ENCODE measurements around the gene OR52E6. TPM values are rescaled to one million over a fixed set of nuclear protein-coding genes. Genes with fewer than 3 reads are reported as not detected.

OR52E6 gene
- not detected for total RNA-seq

GRCh38 chr11:5841797-5842196, at the start of gene OR52E6:
TSS of gene OR52E6 (minus strand) at chr11:5841897. CDS start at chr11:5841897, 0 bp downstream.
- no peak for DNase-seq (ENCODE audit: low spot score)
- TF ChIP-seq CTCF (IDR thresholded peaks at IDR 0.05), result no peak
- no peak for ATAC-seq (ENCODE audit: low FRiP score)

- TF ChIP-seq CTCF (IDR thresholded peaks at IDR 0.05), result no peak
- no peak for ATAC-seq (ENCODE audit: low FRiP score)
Measured at GRCh38 chr11:5891216-5891800, 49.6 kb upstream of the OR52E6 start.

DNA sequence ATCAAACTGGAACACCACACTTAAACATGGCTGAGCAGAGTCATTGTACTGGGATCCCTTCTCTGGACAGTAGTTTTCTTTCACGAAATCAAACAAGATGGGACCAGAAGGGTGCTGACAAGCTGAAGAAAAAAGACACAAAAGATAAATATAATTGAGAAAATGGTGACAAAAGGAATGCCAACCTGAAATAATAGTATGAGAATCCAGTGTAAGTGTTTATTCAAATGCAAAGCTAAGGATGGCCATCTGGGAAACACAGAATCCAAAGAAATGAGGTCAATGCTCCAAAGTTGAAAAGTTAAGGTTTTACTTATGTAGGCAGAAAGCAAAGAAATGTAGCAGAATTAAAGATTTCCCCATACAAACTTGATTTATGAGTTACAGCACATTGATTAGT, 46.0 kb upstream of the OR52E6 start:
- no peak for TF ChIP-seq CTCF (IDR thresholded peaks at IDR 0.05)
- DNase-seq (ENCODE audit: low spot score), result no peak
- no peak for ATAC-seq (ENCODE audit: low FRiP score)

More at GRCh38 chr11:5891216-5891800, 49.6 kb upstream of the OR52E6 start:
- DNase-seq (ENCODE audit: low spot score), result no peak

DNA sequence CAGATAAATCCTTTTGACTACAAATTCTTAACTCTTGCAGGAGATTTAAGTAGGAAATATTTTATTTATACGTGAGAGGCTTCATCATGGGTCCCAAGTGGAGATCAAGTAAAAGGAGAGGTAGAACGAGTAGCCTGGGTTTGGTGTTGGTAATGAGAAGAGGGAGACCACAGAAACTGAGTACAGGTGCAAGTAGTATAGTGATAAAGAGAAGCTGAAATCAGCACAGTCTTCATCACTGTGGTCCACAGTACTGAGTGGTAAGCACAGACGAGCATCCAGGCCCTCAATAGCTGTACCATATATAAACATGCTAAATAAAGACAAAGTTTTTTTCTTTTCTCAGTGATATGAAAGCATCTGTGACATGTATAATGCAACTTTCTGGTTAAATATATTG, 45.5 kb upstream of the OR52E6 start:
- ATAC-seq (ENCODE audit: low FRiP score) (no peak), DNase-seq (ENCODE audit: low spot score) (no peak)
- no peak for TF ChIP-seq CTCF (IDR thresholded peaks at IDR 0.05)

DNA sequence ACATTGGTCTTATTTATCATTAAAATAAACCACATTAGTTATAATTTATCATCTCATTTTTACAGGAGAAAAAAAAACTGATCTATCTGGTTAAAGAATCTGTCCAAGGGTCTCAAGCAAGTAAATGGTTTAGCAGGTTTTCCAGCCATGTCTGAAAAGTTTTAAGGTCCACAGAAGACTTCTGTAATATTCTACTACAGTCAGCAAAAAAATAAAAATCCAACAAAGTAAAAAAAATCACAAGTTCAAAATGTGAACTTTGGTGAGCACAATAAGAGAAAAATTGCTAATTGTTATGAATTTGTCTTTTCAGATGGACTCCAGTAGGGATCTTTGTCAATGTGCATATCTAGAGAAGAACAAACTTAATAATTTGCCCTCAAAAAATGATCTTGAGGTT, 40.1 kb upstream of the OR52E6 start:
- ATAC-seq (ENCODE audit: low FRiP score) (no peak), DNase-seq (ENCODE audit: low spot score) (no peak)
- TF ChIP-seq CTCF (IDR thresholded peaks at IDR 0.05), result no peak

- ATAC-seq (ENCODE audit: low FRiP score) (no peak), DNase-seq (ENCODE audit: low spot score) (no peak)
- no peak for TF ChIP-seq CTCF (IDR thresholded peaks at IDR 0.05)
Measured at GRCh38 chr11:5880329-5880728, 38.6 kb upstream of the OR52E6 start, which contains the start of gene OR52E4. TSS of gene OR52E4 (plus strand) at chr11:5880629. CDS start at chr11:5884293, 3,664 bp downstream.

- TF ChIP-seq CTCF (IDR thresholded peaks at IDR 0.05), result no peak
- DNase-seq (ENCODE audit: low spot score) (no peak), ATAC-seq (ENCODE audit: low FRiP score) (no peak)
Measured at GRCh38 chr11:5878564-5878963, 36.9 kb upstream of the OR52E6 start.

Data from omental fat pad (tissue), 4 donors.